ENCODE measurements around the gene XRCC5. TPM values are rescaled to one million over a fixed set of nuclear protein-coding genes. Genes with fewer than 3 reads are reported as not detected.

XRCC5 gene
- total and polyA plus RNA-seq, 2 donors (not counting 3 experiments of a cell fraction or from before 2014, with no cell fraction given) = 267 to 319 TPM

DNA sequence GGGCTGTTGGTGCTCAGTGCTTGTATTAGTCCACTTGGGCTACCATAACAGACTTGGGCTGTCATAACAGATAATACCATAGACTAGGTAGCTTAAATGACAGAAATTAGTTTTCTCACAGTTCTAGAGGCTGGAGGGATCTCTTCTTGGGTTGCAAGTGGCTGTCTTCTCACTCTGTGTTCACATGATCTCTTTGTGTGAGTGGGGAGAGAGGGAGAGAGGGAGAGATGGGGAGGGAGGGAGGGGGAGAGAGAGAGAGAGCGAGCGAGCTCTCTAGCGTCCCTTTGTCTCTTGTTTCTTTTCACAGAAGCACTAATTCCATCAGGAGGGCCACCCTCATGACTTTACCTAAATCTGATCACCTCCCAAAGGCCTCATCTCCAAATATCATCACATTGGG, 4.5 kb upstream of the XRCC5 start:
- Histone ChIP-seq H2AFZ (ENCODE audit: low read depth, low read length) (no peak overlapping the region), H3K27me3 (ENCODE audit: control insufficient read depth in 2 of 2, insufficient read depth in 2 of 2, low read length in 2 of 2) (peaks cover 5 to 23% of the 10 kb centered on the region in 2 experiments), H3K36me3 (ENCODE audit: control insufficient read depth in 2 of 2, extremely low read depth in 1 of 2, insufficient read depth in 2 of 2, low read length in 2 of 2) (no peaks in the 10 kb centered on the region), H3K9ac (replicated peaks; ENCODE audit: extremely low read depth, insufficient read depth, low read length) (no peak overlapping the region), H3K27ac (ENCODE audit: insufficient read depth, low read depth, low read length) (no peak overlapping the region), H4K20me1 (replicated peaks; ENCODE audit: control insufficient read depth, extremely low read depth, insufficient read depth, low read length) (no peaks in the 10 kb centered on the region), H3K79me2 (ENCODE audit: control insufficient read depth, insufficient read depth, low read length) (peaks cover 5% of the 10 kb centered on the region), H3K4me2 (ENCODE audit: insufficient read depth, low read length) (no peak overlapping the region), H3K4me1 (ENCODE audit: control insufficient read depth, extremely low read depth, insufficient read depth, low read length) (peaks cover 5% of the 10 kb centered on the region), H3K4me3 (replicated peaks in 1 of 3; ENCODE audit: insufficient read depth in 1 of 3, low read depth in 1 of 3, low read length in 3 of 3) (no peak overlapping the region), H3K9me3 (replicated peaks; ENCODE audit: control insufficient read depth, insufficient read depth, low read length) (no peaks in the 10 kb centered on the region), H3K9me1 (replicated peaks; ENCODE audit: control insufficient read depth, extremely low read depth, insufficient read depth, low read length) (no peaks in the 10 kb centered on the region)
- BruUV-seq (replicated peaks) = no TSS peak
- dilution Hi-C loops (cut with MboI; ENCODE audit: extremely low pct_ligation_motif_present, low sequenced_read_pairs) (no loop called here), intact Hi-C loops (cut with micrococcal nuclease) (loop anchor here (1.0 kb wide), 1 partner anchor 70 kb away; no protein-coding TSS in a partner anchor)
- ChIA-PET CTCF (interaction anchor here (1.0 kb wide), 1 partner anchor 10 kb away, joined by 3 read pairs; no protein-coding TSS in a partner anchor), POLR2A (no interaction called here)
- FAIRE-seq (no peak), DNase-seq (ENCODE audit: low read depth, low spot score) (no peak)
- TF ChIP-seq FOS (IDR thresholded peaks at IDR 0.05; ENCODE audit: borderline replicate concordance, insufficient read depth, low read length) = no peak
- no peak for TF ChIP-seq EZH2 (IDR thresholded peaks at IDR 0.05; ENCODE audit: borderline replicate concordance, low read depth, low read length, severe bottlenecking)
- TF ChIP-seq MYC (IDR thresholded peaks at IDR 0.05; ENCODE audit: low read depth, low read length) = no peak
- no peak for TF ChIP-seq POLR2AphosphoS5 (IDR thresholded peaks at IDR 0.05; ENCODE audit: insufficient read depth, low read depth, low read length)
- TF ChIP-seq, protein P1, sequence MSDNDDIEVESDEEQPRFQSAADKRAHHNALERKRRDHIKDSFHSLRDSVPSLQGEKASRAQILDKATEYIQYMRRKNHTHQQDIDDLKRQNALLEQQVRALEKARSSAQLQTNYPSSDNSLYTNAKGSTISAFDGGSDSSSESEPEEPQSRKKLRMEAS (IDR thresholded peaks at IDR 0.05; ENCODE audit: insufficient read depth, insufficient read length) = no peak
- TF ChIP-seq, protein P2, sequence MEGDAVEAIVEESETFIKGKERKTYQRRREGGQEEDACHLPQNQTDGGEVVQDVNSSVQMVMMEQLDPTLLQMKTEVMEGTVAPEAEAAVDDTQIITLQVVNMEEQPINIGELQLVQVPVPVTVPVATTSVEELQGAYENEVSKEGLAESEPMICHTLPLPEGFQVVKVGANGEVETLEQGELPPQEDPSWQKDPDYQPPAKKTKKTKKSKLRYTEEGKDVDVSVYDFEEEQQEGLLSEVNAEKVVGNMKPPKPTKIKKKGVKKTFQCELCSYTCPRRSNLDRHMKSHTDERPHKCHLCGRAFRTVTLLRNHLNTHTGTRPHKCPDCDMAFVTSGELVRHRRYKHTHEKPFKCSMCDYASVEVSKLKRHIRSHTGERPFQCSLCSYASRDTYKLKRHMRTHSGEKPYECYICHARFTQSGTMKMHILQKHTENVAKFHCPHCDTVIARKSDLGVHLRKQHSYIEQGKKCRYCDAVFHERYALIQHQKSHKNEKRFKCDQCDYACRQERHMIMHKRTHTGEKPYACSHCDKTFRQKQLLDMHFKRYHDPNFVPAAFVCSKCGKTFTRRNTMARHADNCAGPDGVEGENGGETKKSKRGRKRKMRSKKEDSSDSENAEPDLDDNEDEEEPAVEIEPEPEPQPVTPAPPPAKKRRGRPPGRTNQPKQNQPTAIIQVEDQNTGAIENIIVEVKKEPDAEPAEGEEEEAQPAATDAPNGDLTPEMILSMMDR (IDR thresholded peaks at IDR 0.05; ENCODE audit: extremely low read depth in 1 of 2, insufficient read depth in 1 of 2, low read depth in 1 of 2, low read length in 2 of 2) = no peak
- TF ChIP-seq POLR2A (IDR thresholded peaks at IDR 0.05; ENCODE audit: low read depth, low read length) = no peak
- no peak for TF ChIP-seq GATA2 (IDR thresholded peaks at IDR 0.05; ENCODE audit: insufficient read depth, insufficient read length, low read depth, low read length)
- no peak for TF ChIP-seq JUN (IDR thresholded peaks at IDR 0.05; ENCODE audit: borderline replicate concordance, insufficient read depth, insufficient read length, low read depth)

Measured in endothelial cell of umbilical vein (primary cell).